K562 (cell line): ENCODE measurements around the gene SGSM2. TPM values are rescaled to one million over a fixed set of nuclear protein-coding genes. Genes with fewer than 3 reads are reported as not detected.

Source experiments
- ATAC-seq: fragments of 200-7000 bp; cut with Tn5 transposase; 3 replicates; pipeline ENCODE4 v1.9.1; 2020; ENCODE audit warnings: moderate library complexity
- BruUV-seq: library from RNA; stranded (reverse); fragments of 400-500 nt; replicated peaks from 2 replicates; lab custom pipeline; 2021; lab: Mats Ljungman, UMichigan
- CTCF ChIA-PET: fragments of 300-600 bp; formaldehyde crosslinking; extraction: SDS; loops from one replicate; lab custom pipeline; 2021; ENCODE audit warnings: low intra/inter-chr PET ratio; lab: Yijun Ruan, JAX
- POLR2A ChIA-PET: fragments of 300-600, 350-650 bp; sonication (Branson Sonifier 250); formaldehyde crosslinking; extraction: SDS; loops from one replicate; lab custom pipeline; 2021; ENCODE audit warnings: antibody characterized with exemption, inconsistent platforms; lab: Yijun Ruan, JAX
- DNase-seq, 4 experiments: peaks; one replicate each; pipeline versions ENCODE4 v3.0.0 to v3.0.0-alpha.2; 2011 to 2018; ENCODE audit warnings: low spot score in 3 of 4, mixed read lengths in 3 of 4; ENCODE audit errors: extremely low read depth in 1 of 4
- FAIRE-seq: peaks from 2 replicates; lab custom pipeline; 2011; peaks lifted over from hg19 to GRCh38; lab: Jason Lieb, UNC
- H2AFZ ChIP-seq: 2 replicates; pipeline ENCODE4 v1.6.0; 2011; ENCODE audit warnings: low read depth, low read length, control low read depth, inconsistent platforms
- H3K27ac ChIP-seq: fragments of 200-600 bp; 3 replicates; pipeline ENCODE4 v1.8.0; 2011; ENCODE audit warnings: low read depth, mild to moderate bottlenecking, control low read depth, inconsistent platforms, low read length, moderate library complexity, mixed read lengths; ENCODE audit errors: extremely low read depth
- H3K27me3 ChIP-seq, 2 experiments: fragments of 300-600 bp in 1 of 2; 2 replicates in 1 of 2; 3 replicates in 1 of 2; pipeline versions ENCODE4 v1.6.0 to v1.8.0; 2011; ENCODE audit warnings: inconsistent platforms in 2 of 2, low read length in 2 of 2, mild to moderate bottlenecking in 1 of 2, mixed read lengths in 1 of 2, moderate library complexity in 1 of 2; ENCODE audit not compliant: control insufficient read depth in 2 of 2, insufficient read depth in 2 of 2
- H3K36me3 ChIP-seq: fragments of 300-600 bp; 3 replicates; pipeline ENCODE4 v1.8.0; 2011; ENCODE audit warnings: mild to moderate bottlenecking, low read length, inconsistent platforms; ENCODE audit not compliant: control insufficient read depth, insufficient read depth
- H3K4me1 ChIP-seq, 2 experiments: fragments of 200-600 bp in 1 of 2; replicated peaks in 1 of 2; 2 replicates in 1 of 2; 3 replicates in 1 of 2; pipeline versions ENCODE4 v1.5.1 to v1.8.0; 2011; ENCODE audit warnings: inconsistent platforms in 2 of 2, low read length in 2 of 2, mild to moderate bottlenecking in 1 of 2, mixed read lengths in 1 of 2, moderate library complexity in 1 of 2; ENCODE audit not compliant: control insufficient read depth in 2 of 2, insufficient read depth in 2 of 2
- H3K4me2 ChIP-seq: 2 replicates; pipeline ENCODE4 v1.6.1; 2011; ENCODE audit warnings: low read length, control low read depth, inconsistent platforms, mixed read lengths; ENCODE audit not compliant: insufficient read depth
- H3K4me3 ChIP-seq: fragments of 200-600 bp; sonication (generic), shearing (Covaris generic); 2 replicates; pipeline ENCODE4 v1.5.1; 2016; ENCODE audit warnings: control low read depth, inconsistent platforms
- H3K79me2 ChIP-seq: fragments of 200-600 bp; 3 replicates; pipeline ENCODE4 v1.8.0; 2011; ENCODE audit warnings: low read length, inconsistent platforms; ENCODE audit not compliant: control insufficient read depth, insufficient read depth
- H3K9ac ChIP-seq, 2 experiments: 2 replicates each; pipeline versions ENCODE4 v1.6.0 to v1.6.1; 2011; ENCODE audit warnings: low read depth in 2 of 2, low read length in 2 of 2, control low read depth in 1 of 2, inconsistent platforms in 1 of 2, mild to moderate bottlenecking in 1 of 2, mixed read lengths in 1 of 2; ENCODE audit not compliant: insufficient read depth in 1 of 2
- H3K9me1 ChIP-seq: one replicate; pipeline ENCODE4 v1.6.0; 2011; ENCODE audit warnings: inconsistent platforms, mild to moderate bottlenecking, low read length, moderate library complexity; ENCODE audit not compliant: control insufficient read depth, insufficient read depth
- H3K9me3 ChIP-seq: replicated peaks from 2 replicates; pipeline ENCODE4 v1.5.1; 2011; ENCODE audit warnings: low read depth, low read length, inconsistent platforms; ENCODE audit not compliant: control insufficient read depth, insufficient read depth
- H4K20me1 ChIP-seq: replicated peaks from 2 replicates; pipeline ENCODE4 v1.6.1; 2011; ENCODE audit warnings: low read length, inconsistent platforms, mixed read lengths; ENCODE audit not compliant: control insufficient read depth, insufficient read depth
- GTF2E2 ChIP-seq: fragments of 200-800 bp; sonication (Bioruptor generic); IDR thresholded peaks from 2 replicates; pipeline ENCODE4 v1.6.1; 2016; ENCODE audit warnings: missing genetic modification characterization, missing compliant biosample characterization
- MNT ChIP-seq, 2 experiments: fragments of 450-650 bp; conservative IDR thresholded peaks; 2 replicates each; pipeline ENCODE4 v1.6.1; 2017; ENCODE audit warnings: mild to moderate bottlenecking in 2 of 2, moderate library complexity in 2 of 2
- POLR2G ChIP-seq: fragments of 200-400 bp; formaldehyde crosslinking; IDR thresholded peaks from 2 replicates; pipeline ENCODE4 v1.6.1; 2017; ENCODE audit warnings: low read depth, mild to moderate bottlenecking, antibody characterized with exemption, low read length, moderate library complexity
- PTRF ChIP-seq: fragments of 450-650 bp; IDR thresholded peaks from 2 replicates; pipeline ENCODE4 v1.6.1; 2016; ENCODE audit warnings: mild to moderate bottlenecking, missing genetic modification characterization, missing compliant biosample characterization
- SAFB2 ChIP-seq: fragments of 200-400 bp; formaldehyde crosslinking; IDR thresholded peaks from 2 replicates; pipeline ENCODE4 v1.6.1; 2018; ENCODE audit warnings: borderline replicate concordance, low read length, low read depth, moderate library complexity; ENCODE audit not compliant: severe bottlenecking
- ZKSCAN8 ChIP-seq: fragments of 200-800 bp; sonication (Bioruptor generic); IDR thresholded peaks from 2 replicates; pipeline ENCODE4 v1.6.1; 2016; ENCODE audit warnings: missing genetic modification characterization, missing compliant biosample characterization
- ZNF431 ChIP-seq: sonication (generic); formaldehyde crosslinking; IDR thresholded peaks from 2 replicates; pipeline ENCODE4 v1.8.0; 2022; ENCODE audit warnings: mild to moderate bottlenecking, missing genetic modification reagents
- WGBS: fragments of 100-300 bp; shearing (Covaris generic); methylation state at CpG from one replicate; pipeline ENCODE4 v1.1.6; 2016; ENCODE audit warnings: low coverage, mixed read lengths; ENCODE audit not compliant: insufficient coverage; ENCODE audit errors: missing lambda C conversion rate; 5-methylcytosine and 5-hydroxymethylcytosine counted together
- in situ Hi-C: fragments of 300-500 bp; cut with MboI; formaldehyde crosslinking; loops from 4 replicates; pipeline ENCODE4 v1.15.0; 2018; ENCODE audit warnings: inconsistent platforms, mixed read lengths
- intact Hi-C: fragments of 100-400 bp; cut with micrococcal nuclease; formaldehyde crosslinking; loops from 2 replicates; pipeline ENCODE4 v1.14.2; 2022
- polyA plus RNA-seq, 8 experiments: library from polyadenylated mRNA; depleted of rRNA in 4 of 8; stranded (reverse) in 5 of 8; unstranded in 3 of 8; fragments of >200 nt; fragmentation: Nextera tagmentation in 2 of 8; fragmentation: Illumina TruSeq in 1 of 8; extraction: Ambion mirVana in 2 of 8; extraction: Trizol in 1 of 8; gene quantifications; 2 replicates each; pipeline versions ENCODE4 v1.2.1 to v1.2.3, GENCODE V29; 2011 to 2014; ENCODE audit warnings: inconsistent platforms in 1 of 8, missing spikeins in 1 of 8
- total RNA-seq, 7 experiments: library from RNA; depleted of rRNA in 6 of 7; stranded (reverse); fragments of >200 nt in 6 of 7; fragmentation: Illumina TruSeq in 2 of 7; extraction: Trizol in 2 of 7; gene quantifications; 2 replicates each; pipeline versions ENCODE4 v1.2.1 to v1.2.3, GENCODE V29; 2011 to 2021; ENCODE audit warnings: low replicate concordance in 1 of 7
- TF ChIP-seq, protein P1 (sequence below): fragments of 450-650 bp; formaldehyde crosslinking; conservative IDR thresholded peaks from 2 replicates; pipeline ENCODE4 v1.4.0; 2022; ENCODE audit warnings: mild to moderate bottlenecking, missing genetic modification characterization

SGSM2 gene
- total and polyA plus RNA-seq, 9 of the 15 experiments (the other 6 are each of a cell fraction or from before 2014, with no cell fraction given): 0.20 to 26.3 (median 14.8) TPM

- no peak overlapping the region for H3K27ac ChIP-seq
- TF ChIP-seq PTRF: no peak
- TF ChIP-seq POLR2G: peak; percentile 33; the same call in 1 of the 2 replicates
- no peaks in the 10 kb centered on the region for H3K9me3 ChIP-seq
- in situ Hi-C loops: no loop called here
- ChIA-PET POLR2A (interaction anchor here (3.4 kb wide), 1 partner anchor 36 kb away, joined by 31 read pairs; no protein-coding TSS in a partner anchor), CTCF (interaction anchor here (0.6 to 5.3 kb wide), 2 partner anchors 34 to 456 kb away, joined by 3 to 78 read pairs; no protein-coding TSS in a partner anchor)
- no peaks in the 10 kb centered on the region for H3K36me3 ChIP-seq
- WGBS: 81% methylated on average over 12 of the region's 16 CpGs
- H3K4me2 ChIP-seq: no peak overlapping the region
- DNase-seq (no peak), ATAC-seq (no peak), FAIRE-seq (no peak)
- H3K4me3 ChIP-seq: no peak overlapping the region
- no TSS peak for BruUV-seq
- H3K4me1 ChIP-seq: peaks cover 14 to 35% of the 10 kb centered on the region in 2 experiments
- no peaks in the 10 kb centered on the region for H3K79me2 ChIP-seq
- peak overlapping the region in 1 of 2 experiments; percentile 45; a peak in 1 of 4 replicates for H3K9ac ChIP-seq
- H3K27me3 ChIP-seq: no peaks in the 10 kb centered on the region
- no peak overlapping the region for H2AFZ ChIP-seq
- no peaks in the 10 kb centered on the region for H3K9me1 ChIP-seq
- no peaks in the 10 kb centered on the region for H4K20me1 ChIP-seq
- intact Hi-C loops: no loop called here
These were observed 43.1 kb downstream of the SGSM2 start for GRCh38 chr17:2380226-2380922.

DNA sequence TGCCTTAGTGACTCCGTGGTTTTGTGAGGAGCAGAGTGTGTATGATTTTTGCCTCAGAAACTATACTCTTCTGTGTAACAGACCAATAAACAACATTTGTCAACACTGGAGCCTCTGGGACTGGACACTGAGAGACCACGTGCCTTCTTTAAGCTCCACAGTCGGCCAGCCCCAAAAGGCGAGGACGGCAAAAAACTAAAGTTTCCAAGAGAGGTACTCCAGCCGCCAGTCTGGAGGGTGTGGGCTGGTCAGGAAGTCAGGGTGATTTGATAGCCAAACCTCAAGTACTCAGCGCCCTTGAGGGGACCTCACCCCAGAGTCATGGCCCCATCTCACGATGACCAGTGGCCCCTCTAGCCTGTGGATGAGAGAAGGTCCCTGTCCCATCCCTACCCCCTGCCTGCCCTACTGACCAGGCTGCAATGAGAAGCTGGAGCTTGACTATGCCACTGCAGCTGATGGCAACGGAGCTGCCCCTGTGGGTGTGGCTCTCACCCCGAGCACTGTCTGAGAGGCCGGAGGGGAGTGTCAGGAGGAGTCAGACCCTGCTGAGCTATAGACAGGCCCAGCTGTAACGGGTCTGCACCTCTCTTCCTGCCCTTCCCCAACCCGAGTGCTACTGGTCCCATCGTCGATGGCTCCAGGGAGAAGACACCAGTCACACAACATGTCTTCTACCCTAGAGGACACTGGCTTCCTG is 43.8 kb downstream of the SGSM2 start:
- in situ Hi-C loops: no loop called here

More for the DNA sequence above, 43.8 kb downstream of the SGSM2 start:
- Histone ChIP-seq H3K9me3 (no peaks in the 10 kb centered on the region), H3K9ac (peak overlapping the region in 1 of 2 experiments; percentile 22; a peak in 1 of 4 replicates), H3K9me1 (no peaks in the 10 kb centered on the region)
- POLR2A ChIA-PET: interaction anchor here (0.9 to 3.4 kb wide), 2 partner anchors 35 to 37 kb away, joined by 3 to 31 read pairs; no protein-coding TSS in a partner anchor
- TF ChIP-seq ZKSCAN8 (no peak), MNT (conservative IDR thresholded peaks at IDR 0.05) (no peak), SAFB2 (no peak), ZNF431 (CRISPR knock-in tag) (no peak), GTF2E2 (tag) (no peak)
- TF ChIP-seq, protein P1, sequence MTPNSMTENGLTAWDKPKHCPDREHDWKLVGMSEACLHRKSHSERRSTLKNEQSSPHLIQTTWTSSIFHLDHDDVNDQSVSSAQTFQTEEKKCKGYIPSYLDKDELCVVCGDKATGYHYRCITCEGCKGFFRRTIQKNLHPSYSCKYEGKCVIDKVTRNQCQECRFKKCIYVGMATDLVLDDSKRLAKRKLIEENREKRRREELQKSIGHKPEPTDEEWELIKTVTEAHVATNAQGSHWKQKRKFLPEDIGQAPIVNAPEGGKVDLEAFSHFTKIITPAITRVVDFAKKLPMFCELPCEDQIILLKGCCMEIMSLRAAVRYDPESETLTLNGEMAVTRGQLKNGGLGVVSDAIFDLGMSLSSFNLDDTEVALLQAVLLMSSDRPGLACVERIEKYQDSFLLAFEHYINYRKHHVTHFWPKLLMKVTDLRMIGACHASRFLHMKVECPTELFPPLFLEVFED: no peak
- TF ChIP-seq, all 486 proteins: peak for 0
- CTCF ChIA-PET: interaction anchor here (5.3 kb wide), 1 partner anchor 34 kb away, joined by 78 read pairs; no protein-coding TSS in a partner anchor
- no peak overlapping the region for H3K4me3 ChIP-seq
- H3K4me2 ChIP-seq: no peak overlapping the region
- H3K79me2 ChIP-seq: no peaks in the 10 kb centered on the region
- 52% methylated on average over 11 of the region's 15 CpGs for WGBS
- H3K4me1 ChIP-seq: peaks cover 14 to 38% of the 10 kb centered on the region in 2 experiments
- H4K20me1 ChIP-seq: no peaks in the 10 kb centered on the region
- no peak overlapping the region for H2AFZ ChIP-seq
- intact Hi-C loops: no loop called here
- DNase-seq (no peak), ATAC-seq (no peak), FAIRE-seq (no peak)
- no TSS peak for BruUV-seq
- H3K27ac ChIP-seq: no peak overlapping the region
- H3K27me3 ChIP-seq: no peaks in the 10 kb centered on the region
- H3K36me3 ChIP-seq: no peaks in the 10 kb centered on the region
